NCI-H2171 treated with DMSO at 0.1 percent for 48 hours (cell line): ENCODE results near the gene ILKAP.

ENCODE experiments used
- DNase-seq: peaks from one replicate; lab custom pipeline; 2025; lab: John Stamatoyannopoulos, UW

ILKAP gene, protein sequence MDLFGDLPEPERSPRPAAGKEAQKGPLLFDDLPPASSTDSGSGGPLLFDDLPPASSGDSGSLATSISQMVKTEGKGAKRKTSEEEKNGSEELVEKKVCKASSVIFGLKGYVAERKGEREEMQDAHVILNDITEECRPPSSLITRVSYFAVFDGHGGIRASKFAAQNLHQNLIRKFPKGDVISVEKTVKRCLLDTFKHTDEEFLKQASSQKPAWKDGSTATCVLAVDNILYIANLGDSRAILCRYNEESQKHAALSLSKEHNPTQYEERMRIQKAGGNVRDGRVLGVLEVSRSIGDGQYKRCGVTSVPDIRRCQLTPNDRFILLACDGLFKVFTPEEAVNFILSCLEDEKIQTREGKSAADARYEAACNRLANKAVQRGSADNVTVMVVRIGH

DNA sequence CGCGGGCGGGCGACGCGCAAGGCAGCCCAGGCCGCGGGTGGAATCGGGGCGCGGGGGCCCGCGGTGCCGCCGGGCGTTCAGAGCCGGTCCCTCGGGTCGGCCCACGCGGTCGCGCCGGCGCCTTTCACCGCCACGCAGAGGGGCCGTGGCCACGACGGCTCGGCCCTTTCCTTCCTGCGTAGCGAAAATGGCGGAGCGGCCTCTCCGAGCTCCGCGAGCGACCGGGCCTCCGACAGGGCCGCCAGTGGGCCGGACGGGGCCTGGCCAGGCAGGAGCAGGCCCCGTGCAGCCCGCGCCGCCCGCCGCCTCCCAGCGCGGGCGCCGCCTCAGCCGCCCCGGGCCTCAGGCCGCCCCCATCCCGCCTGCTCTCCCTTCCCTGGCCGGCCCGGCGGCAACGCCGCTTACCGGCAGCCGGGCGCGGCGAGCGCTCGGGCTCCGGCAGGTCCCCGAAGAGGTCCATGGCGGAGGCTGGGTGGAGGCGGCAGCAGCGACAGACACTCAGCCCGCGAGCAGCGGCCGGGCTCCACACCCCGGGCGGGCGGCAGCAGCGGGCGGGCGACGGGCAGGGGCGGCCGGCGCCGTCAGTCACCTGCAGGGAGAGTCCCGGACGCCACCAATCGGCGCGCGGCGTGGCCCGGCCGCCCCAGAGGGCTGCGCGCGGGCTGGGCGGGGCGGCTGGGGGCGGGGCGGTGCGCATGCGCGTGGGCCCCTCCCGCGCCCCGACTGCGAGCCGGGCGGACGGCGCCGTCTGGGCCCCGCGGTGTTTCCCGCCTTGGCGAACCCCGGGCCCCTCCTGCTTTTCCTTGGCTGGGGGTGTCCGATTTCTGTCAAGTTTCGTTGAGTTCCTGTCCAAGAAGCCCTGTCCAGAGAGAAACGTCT, at the start of gene ILKAP:
Gene ILKAP (minus strand): TSS at position 602 of the 879 bp plus-strand sequence. CDS start 142 bp downstream, at position 460.
- peak; percentile 57 for DNase-seq

DNA sequence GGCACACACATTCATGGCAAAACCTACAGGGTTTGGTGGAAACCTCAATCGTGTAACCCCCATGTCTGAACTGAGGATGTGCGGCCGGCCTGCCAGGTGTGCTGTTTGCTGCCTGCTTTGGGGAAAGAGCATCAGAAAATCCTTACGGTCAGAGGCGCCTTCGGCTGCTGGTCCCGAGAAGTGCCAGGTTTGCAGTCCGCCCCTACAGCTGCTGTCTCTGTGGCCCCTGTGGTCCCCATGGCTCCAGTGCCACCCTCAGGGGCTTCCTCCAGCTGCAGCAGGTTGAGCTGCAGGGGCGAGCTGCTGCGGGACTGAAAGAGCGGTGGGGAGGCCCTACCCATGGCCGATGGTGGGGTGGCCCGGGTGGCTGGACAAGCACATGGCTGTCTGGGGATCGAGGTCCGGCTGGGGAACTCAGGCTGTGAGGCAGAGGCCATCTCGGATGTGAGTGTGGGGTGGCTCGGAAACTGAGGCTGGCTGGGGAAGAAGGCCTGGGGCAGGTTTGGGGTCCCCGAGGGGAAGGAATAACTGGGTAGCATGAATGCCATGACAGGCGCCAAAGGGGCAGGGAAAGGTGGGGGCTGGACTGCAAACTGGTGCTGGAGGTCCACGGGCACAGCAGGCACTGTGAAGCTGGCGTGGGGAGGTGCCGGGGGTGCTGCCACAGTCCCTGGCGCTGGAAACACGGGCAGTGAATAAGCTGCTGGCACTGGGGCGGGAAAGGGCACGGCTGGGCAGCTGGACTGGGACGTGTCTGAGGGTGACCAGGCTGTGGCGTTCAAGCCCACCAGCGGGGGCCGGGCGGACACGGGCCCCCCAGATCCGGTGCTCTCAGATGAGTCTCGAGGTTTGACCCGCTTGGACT, 49.5 kb upstream of the ILKAP start:
- no peak for DNase-seq

- DNase-seq: no peak
These were observed 48.5 kb upstream of the ILKAP start for GRCh38 chr2:238251986-238252385.

DNA sequence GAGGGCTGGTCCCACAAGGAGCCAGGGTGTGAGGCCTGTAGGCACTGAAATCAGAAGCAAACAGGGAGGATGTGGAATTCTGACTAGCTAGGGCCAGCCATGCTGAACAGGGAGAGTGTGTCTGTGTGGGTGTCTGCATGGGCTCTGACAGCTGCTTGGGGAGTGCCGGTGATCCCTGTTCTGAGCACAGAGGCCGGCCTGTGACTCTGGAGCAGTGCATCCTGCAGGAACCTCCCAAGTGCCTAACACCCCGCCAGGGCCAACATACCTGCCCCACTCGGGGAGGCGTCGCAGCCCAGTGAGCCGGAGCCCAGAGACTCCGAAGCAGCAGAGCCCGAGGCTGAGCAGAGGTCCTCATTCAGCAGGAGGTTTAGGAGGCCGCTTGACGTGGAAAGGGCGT, 47.8 kb upstream of the ILKAP start:
- DNase-seq: no peak

DNA sequence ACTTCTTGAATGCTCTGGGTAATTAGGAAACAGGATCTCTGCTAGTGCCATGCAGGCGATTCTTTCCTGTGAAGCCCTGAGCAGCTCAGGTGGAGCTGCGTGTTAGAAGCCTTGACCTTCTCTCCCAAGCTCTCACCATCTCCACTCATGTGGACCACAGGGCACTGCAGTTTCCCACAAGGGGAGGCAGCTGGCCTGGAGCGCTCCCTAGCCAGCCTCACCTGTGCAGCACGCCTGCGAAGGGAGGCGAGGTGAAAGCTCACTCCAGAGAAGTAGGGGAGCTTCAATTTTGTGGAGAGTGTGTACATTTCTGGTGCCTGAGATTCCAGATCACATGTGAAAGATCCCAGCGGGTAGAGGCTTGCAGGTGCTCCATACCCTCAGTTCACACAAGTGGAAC, 47.4 kb upstream of the ILKAP start:
- DNase-seq: no peak

- DNase-seq: peak; percentile 19
These were observed 44.5 kb upstream of the ILKAP start for GRCh38 chr2:238247841-238248453.

DNA sequence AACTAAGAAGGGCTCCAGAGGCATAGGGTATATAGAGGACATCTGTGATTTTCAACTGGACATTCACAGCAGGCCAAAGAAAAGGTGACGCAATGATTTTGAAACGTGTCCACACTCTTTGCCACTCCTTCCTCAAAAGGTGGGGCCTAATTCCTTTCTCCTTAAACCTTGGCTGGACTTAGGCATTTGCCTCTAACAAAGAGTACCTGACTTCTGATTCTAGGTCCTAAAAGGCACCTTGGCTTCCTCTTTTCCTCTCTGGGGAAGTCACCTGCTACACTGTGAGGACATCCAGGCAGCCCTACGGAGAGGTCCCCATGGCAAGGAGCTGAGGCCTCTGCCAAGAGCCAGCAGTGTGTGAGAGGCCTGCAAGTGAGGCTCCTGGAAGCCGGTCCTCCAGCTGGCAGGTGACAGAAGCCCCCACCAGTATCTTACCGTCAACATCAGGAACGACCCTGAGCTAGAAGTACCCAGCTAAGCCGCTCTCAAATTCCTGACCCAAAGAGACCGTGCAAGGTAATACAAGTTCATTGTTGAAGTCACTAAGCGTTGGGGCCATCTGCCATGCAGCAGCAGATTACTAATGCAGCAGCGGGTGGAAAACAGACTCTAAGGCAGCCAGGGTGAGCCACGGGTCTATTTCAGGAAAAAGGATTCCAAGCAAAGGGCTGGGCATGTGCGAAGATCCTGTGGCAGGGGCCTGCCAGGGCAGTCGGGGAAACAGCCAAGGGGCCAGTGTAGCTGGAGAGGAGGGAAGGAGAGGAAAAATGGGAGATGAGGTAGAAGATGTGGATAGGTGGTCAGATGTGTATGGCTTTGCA, 43.7 kb upstream of the ILKAP start:
- peak; percentile 80 for DNase-seq

GRCh38 chr2:238244151-238244550, 40.7 kb upstream of the ILKAP start:
- no peak for DNase-seq

GRCh38 chr2:238243496-238244076, 40.1 kb upstream of the ILKAP start:
- DNase-seq: no peak

DNA sequence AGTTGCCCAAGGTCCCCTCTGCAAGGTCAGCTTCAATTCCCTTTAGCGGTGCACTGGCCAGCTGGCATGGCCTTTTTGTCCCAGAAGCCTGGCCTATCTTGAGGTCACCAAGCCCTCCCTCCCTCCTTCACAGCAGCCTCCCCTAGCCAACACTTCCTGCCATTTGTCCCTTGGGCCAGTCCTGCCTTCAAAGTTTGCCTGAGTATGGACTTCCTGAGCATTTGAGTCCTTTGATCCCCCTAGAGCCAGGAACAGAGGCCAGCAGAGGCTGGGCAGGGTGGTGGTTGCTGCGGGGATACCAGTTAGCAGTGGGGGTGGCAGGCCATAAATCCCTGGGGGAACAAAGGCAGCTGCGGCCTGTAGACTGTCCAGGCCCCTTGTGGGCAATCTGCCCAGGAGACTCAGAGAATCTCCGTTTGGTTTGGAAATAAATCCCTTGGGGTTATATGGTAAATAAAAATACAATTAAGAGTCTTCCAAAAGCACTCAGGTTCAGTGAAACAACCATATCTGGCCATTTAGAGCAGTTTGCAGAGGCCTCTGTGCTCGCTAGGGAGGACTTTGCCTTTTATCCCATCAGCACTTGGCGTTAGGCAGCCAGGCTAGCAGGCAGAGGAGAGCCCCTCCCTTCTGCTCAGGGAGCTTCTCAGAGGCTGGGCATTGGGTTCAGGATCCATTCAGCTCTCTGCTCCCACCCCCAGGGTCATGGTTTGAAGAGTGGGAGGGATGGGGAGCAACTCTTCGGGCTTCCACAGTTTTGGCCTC, 39.4 kb upstream of the ILKAP start:
- no peak for DNase-seq

DNA sequence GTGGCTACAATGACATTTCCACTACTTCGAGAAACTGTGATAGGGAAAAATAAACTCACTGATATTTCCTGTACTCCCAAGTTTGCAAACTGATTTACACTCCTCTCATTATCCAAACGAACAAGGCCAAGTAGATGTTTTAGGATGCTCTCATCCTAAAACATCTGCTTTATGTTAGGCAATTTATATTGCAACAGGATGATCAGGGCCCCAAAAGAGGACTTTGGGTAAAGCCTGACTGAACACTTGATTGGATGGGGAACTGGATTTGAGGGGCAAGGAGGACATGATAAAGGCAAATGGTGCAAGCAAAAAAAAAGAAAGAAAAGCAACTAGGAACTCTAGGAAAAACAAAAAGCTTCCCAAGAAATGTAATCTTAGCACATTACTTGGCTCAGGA, 38.5 kb upstream of the ILKAP start:
- DNase-seq: no peak

DNA sequence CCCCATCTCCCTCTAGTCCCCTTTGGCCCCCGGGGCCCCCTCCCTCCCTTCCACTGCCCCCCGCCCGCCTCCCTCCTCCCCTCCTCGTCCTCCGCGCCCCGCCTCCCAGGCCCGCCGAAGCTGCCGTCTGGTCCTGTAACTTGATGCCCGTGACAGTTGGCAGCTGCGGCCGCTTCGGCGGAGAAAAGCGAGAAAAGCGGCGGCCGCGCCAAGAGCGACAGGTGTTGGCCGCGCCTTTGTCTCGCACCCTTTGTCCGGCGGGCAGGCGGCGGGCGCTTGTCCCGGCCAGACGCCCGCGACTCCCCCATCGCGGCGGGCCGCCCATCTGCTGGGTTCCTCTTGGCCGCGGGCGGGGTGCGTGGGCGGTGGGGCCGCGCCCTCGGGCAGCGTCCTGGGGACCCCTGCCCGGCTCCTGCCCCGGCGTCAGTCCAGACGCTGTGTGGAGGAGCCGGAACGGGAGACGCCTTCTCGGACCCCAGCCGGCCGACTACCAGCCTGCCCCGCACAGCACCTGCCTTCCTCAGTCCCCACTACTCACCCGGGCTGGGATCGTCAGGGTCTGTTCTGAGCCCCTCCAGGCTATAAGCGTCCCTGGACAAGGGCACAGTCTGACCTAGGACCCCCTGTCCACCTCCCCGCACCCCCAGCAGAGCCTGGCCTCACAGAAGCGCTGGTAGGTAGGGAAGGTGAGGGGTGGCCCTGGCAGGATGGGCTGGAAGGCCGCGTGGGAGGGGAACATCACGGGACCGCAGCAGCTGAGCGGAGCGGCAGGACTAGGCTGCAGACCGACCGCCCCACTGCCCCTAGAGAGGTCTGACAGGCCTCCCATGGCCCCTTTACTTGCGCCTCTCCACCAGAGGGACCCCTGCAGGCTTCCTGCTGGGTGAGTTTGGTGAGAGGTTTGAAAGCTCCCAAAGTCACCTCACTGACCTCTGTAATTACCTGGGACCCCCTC, 37.5 kb upstream of the ILKAP start:
- peak; percentile 75 for DNase-seq

- DNase-seq: peak; percentile 76
These were observed 36.6 kb upstream of the ILKAP start, which contains the start of gene HES6 for GRCh38 chr2:238239863-238240756. Gene HES6, minus strand, starts transcription at chr2:238240038. Its CDS starts 133 bp downstream, at chr2:238239905.

DNA sequence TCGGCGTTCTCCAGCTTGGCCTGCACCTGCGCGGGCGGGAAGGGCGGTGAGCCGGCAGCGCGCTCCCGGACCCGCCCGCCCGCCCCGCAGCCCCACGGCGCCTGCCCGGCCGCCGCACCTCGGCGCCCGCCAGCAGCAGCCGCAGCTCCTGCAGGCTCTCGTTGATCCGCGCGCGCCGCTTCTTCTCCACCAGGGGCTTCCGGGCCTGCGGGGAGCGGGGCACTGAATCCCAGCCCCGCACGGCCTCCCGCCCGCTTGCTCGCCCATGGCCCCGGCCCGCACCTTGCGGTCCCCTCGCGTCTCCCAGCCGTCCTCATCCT, 36.0 kb upstream of the ILKAP start:
- DNase-seq: no peak

- peak; percentile 5 for DNase-seq
These were observed 35.5 kb upstream of the ILKAP start for GRCh38 chr2:238238766-238239542.

DNA sequence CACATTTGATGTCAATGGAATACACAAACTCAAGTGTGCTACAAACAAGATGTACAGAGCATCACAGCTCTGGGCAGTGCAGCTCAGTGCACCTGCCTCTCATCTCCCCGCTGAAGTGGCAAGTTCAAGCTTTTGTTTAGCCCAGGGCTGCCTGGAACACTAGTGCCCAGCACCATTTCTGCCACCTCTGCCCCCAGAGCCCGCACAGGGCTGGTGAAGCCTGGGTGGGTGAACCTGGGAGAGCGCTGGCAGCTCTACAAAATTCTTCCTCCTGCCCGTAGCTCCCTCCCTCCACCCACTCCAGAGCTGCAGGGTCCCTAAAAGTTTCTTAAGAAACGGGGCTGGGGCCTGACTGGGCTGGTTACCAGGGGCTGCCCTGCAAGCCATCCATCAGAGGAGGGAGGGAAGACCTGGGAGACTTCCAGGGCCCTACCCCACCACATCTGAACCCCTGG, 34.8 kb upstream of the ILKAP start:
- no peak for DNase-seq
